Endothelial cell (in vitro differentiated cells): ENCODE measurements around the gene NHS. TPM values are rescaled to one million over a fixed set of nuclear protein-coding genes. Genes with fewer than 3 reads are reported as not detected.
"Not testable (repeated sequence)": the region's sequence is repeated elsewhere in the genome, so short reads cannot be mapped to it uniquely, and the experiment has no call there.

Experiments used
- DNase-seq: peaks from one replicate; pipeline ENCODE4 v3.0.0; 2021; ENCODE audit warnings: low spot score
- H3K27ac Mint-ChIP-seq: one replicate; pipeline ENCODE4 v1.8.0; 2021; ENCODE audit warnings: mixed read lengths, inconsistent platforms; ENCODE audit not compliant: unreplicated experiment
- H3K27me3 Mint-ChIP-seq: one replicate; pipeline ENCODE4 v1.8.0; 2021; ENCODE audit warnings: mild to moderate bottlenecking, moderate library complexity, mixed read lengths, inconsistent platforms; ENCODE audit not compliant: unreplicated experiment
- H3K36me3 Mint-ChIP-seq: one replicate; pipeline ENCODE4 v1.8.0; 2021; ENCODE audit warnings: mild to moderate bottlenecking, low read depth, mixed read lengths, inconsistent platforms; ENCODE audit not compliant: unreplicated experiment
- H3K4me1 Mint-ChIP-seq: one replicate; pipeline ENCODE4 v1.8.0; 2021; ENCODE audit warnings: mild to moderate bottlenecking, mixed read lengths, inconsistent platforms; ENCODE audit not compliant: unreplicated experiment
- H3K4me3 Mint-ChIP-seq: one replicate; pipeline ENCODE4 v1.8.0; 2021; ENCODE audit warnings: mild to moderate bottlenecking, mixed read lengths, inconsistent platforms; ENCODE audit not compliant: unreplicated experiment
- H3K9me3 Mint-ChIP-seq: one replicate; pipeline ENCODE4 v1.8.0; 2021; ENCODE audit warnings: mixed read lengths, inconsistent platforms; ENCODE audit not compliant: unreplicated experiment
- CTCF ChIP-seq: fragments of 200-600 bp; sonication (generic); IDR thresholded peaks from one replicate; pipeline ENCODE4 v1.5.0; 2021; ENCODE audit warnings: antibody characterized with exemption; ENCODE audit not compliant: unreplicated experiment
- total RNA-seq: library from RNA; stranded (reverse); fragmentation: NEBNext Ultra II Directional; extraction: Animal tissue kit (Norgen Biotek cat#: 25700); gene quantifications from one replicate; pipeline ENCODE4 v1.2.1, GENCODE V29; 2021; ENCODE audit not compliant: unreplicated experiment

The NHS gene
- total RNA-seq, 1 donor from 2014 or later: 5.3 TPM

- no peak overlapping the region for H3K4me3 Mint-ChIP-seq
- no peaks in the 10 kb centered on the region for H3K36me3 Mint-ChIP-seq
- DNase-seq: no peak
- H3K27me3 Mint-ChIP-seq: no peaks in the 10 kb centered on the region
- H3K27ac Mint-ChIP-seq: no peak overlapping the region
- no peak for TF ChIP-seq CTCF
- no peaks in the 10 kb centered on the region for H3K9me3 Mint-ChIP-seq
- H3K4me1 Mint-ChIP-seq: peaks cover 17% of the 10 kb centered on the region
Measured at GRCh38 chrX:17440836-17441235, 65.8 kb downstream of the NHS start.

GRCh38 chrX:17441965-17442364 is 67.0 kb downstream of the NHS start:
- no peaks in the 10 kb centered on the region for H3K27me3 Mint-ChIP-seq

DNA sequence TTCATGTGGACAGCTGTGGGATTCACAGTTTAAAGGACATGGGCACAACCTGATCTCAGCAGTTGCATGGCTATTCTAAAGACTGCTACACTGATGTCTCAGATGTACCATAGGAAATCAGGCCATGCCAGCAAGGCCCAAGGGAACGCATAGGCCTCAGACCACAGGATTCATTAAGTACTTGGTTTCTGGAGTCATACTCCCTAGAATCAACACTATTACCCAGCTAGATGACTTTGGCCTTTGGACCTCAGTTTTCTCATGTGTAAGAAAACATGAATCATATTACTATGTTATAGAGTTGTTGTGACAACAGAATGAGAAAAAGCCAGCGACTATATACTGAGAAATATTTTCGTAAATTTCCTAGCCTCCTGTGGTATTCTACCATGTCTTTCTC is 67.9 kb downstream of the NHS start:
- TF ChIP-seq CTCF: no peak
- H3K27ac Mint-ChIP-seq: no peak overlapping the region
- no peak for DNase-seq
- H3K36me3 Mint-ChIP-seq: no peaks in the 10 kb centered on the region
- no peak overlapping the region for H3K4me3 Mint-ChIP-seq
- H3K27me3 Mint-ChIP-seq: no peaks in the 10 kb centered on the region
- H3K9me3 Mint-ChIP-seq: no peaks in the 10 kb centered on the region
- H3K4me1 Mint-ChIP-seq: peaks cover 19% of the 10 kb centered on the region

More at GRCh38 chrX:17441965-17442364, 67.0 kb downstream of the NHS start:
- H3K4me3 Mint-ChIP-seq: no peak overlapping the region
- H3K4me1 Mint-ChIP-seq: peaks cover 19% of the 10 kb centered on the region
- no peaks in the 10 kb centered on the region for H3K36me3 Mint-ChIP-seq
- no peak for DNase-seq
- H3K9me3 Mint-ChIP-seq: no peaks in the 10 kb centered on the region
- TF ChIP-seq CTCF: no peak
- no peak overlapping the region for H3K27ac Mint-ChIP-seq

DNA sequence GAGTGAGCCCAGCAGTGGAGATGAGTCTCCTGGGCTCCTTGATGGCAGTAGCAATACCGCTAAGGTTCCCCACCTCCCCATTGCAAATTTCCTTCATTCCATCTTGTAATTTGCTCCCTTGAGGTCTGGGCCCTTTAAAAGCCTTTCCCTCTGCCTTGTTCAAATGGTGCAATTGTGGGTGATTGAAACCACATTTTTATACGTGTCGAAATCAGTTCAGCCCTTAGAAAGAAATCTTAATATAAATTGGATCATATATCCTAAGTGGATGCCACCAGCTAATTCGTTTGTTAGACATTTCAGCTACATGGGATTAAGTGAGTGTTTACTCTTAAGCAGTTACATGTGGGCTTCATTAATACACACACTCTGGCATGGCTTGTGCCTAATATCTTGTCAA is 68.6 kb downstream of the NHS start:
- no peaks in the 10 kb centered on the region for H3K9me3 Mint-ChIP-seq
- no peak overlapping the region for H3K4me3 Mint-ChIP-seq
- no peak overlapping the region for H3K27ac Mint-ChIP-seq
- no peak for DNase-seq
- no peaks in the 10 kb centered on the region for H3K36me3 Mint-ChIP-seq
- no peak for TF ChIP-seq CTCF
- no peaks in the 10 kb centered on the region for H3K27me3 Mint-ChIP-seq
- H3K4me1 Mint-ChIP-seq: peaks cover 23% of the 10 kb centered on the region

- not testable (repeated sequence) for H3K9me3 Mint-ChIP-seq, H3K27ac Mint-ChIP-seq, H3K27me3 Mint-ChIP-seq, H3K36me3 Mint-ChIP-seq, H3K4me3 Mint-ChIP-seq, DNase-seq
- H3K4me1 Mint-ChIP-seq: peaks cover 23% of the 10 kb centered on the region
Measured at GRCh38 chrX:17446269-17446668, 71.3 kb downstream of the NHS start.

- H3K36me3 Mint-ChIP-seq: no peaks in the 10 kb centered on the region
- H3K4me3 Mint-ChIP-seq: no peak overlapping the region
- no peak overlapping the region for H3K27ac Mint-ChIP-seq
- no peak for DNase-seq
- no peak for TF ChIP-seq CTCF
- H3K9me3 Mint-ChIP-seq: no peaks in the 10 kb centered on the region
- H3K4me1 Mint-ChIP-seq: peaks cover 15% of the 10 kb centered on the region
- H3K27me3 Mint-ChIP-seq: no peaks in the 10 kb centered on the region
Measured at GRCh38 chrX:17448188-17448587, 73.2 kb downstream of the NHS start.
